HEK293T (cell line): ENCODE measurements around the gene TACR3.

Source experiments
- CTCF ChIA-PET: fragments of 350-600 bp; formaldehyde crosslinking; extraction: SDS; loops from one replicate; lab custom pipeline; 2021; ENCODE audit warnings: antibody characterized with exemption, inconsistent platforms; lab: Yijun Ruan, JAX
- POLR2A ChIA-PET: fragments of 350-600 bp; formaldehyde crosslinking; extraction: SDS; loops from one replicate; lab custom pipeline; 2020; ENCODE audit warnings: antibody characterized with exemption, inconsistent platforms; lab: Yijun Ruan, JAX
- DNase-seq: peaks from one replicate; pipeline ENCODE4 v3.0.0; 2012; ENCODE audit warnings: mixed read lengths; ENCODE audit errors: extremely low spot score
- ARNT ChIP-seq: fragments of 450-650 bp; IDR thresholded peaks from 2 replicates; pipeline ENCODE4 v1.6.1; 2017; ENCODE audit warnings: mild to moderate bottlenecking
- BHLHE40 ChIP-seq: fragments of 450-650 bp; IDR thresholded peaks from 2 replicates; pipeline ENCODE4 v1.6.1; 2016; ENCODE audit warnings: mild to moderate bottlenecking, moderate library complexity, borderline replicate concordance
- CTBP1 ChIP-seq: fragments of 450-650 bp; IDR thresholded peaks from 2 replicates; pipeline ENCODE4 v1.6.1; 2016; ENCODE audit warnings: borderline replicate concordance
- ELF4 ChIP-seq: fragments of 450-650 bp; IDR thresholded peaks from 2 replicates; pipeline ENCODE4 v1.6.1; 2017; ENCODE audit warnings: antibody characterized with exemption
- FOXA1 ChIP-seq: fragments of 450-650 bp; IDR thresholded peaks from 2 replicates; pipeline ENCODE4 v1.6.1; 2016; ENCODE audit warnings: mild to moderate bottlenecking
- FOXK2 ChIP-seq: fragments of 450-650 bp; IDR thresholded peaks from 2 replicates; pipeline ENCODE4 v1.6.1; 2016; ENCODE audit warnings: mild to moderate bottlenecking
- FOXM1 ChIP-seq: fragments of 450-650 bp; IDR thresholded peaks from 2 replicates; pipeline ENCODE4 v1.6.1; 2017; ENCODE audit warnings: mild to moderate bottlenecking, borderline replicate concordance
- HDGF ChIP-seq: fragments of 450-650 bp; IDR thresholded peaks from 2 replicates; pipeline ENCODE4 v1.6.1; 2017; ENCODE audit warnings: antibody characterized with exemption, borderline replicate concordance
- L3MBTL2 ChIP-seq: fragments of 450-650 bp; conservative IDR thresholded peaks from 2 replicates; pipeline ENCODE4 v1.6.1; 2016; ENCODE audit warnings: mild to moderate bottlenecking
- LEF1 ChIP-seq: fragments of 450-650 bp; IDR thresholded peaks from 2 replicates; pipeline ENCODE4 v1.6.1; 2017; ENCODE audit warnings: mild to moderate bottlenecking, borderline replicate concordance
- NFRKB ChIP-seq: fragments of 450-650 bp; IDR thresholded peaks from 2 replicates; pipeline ENCODE4 v1.6.1; 2016; ENCODE audit warnings: mild to moderate bottlenecking, moderate library complexity
- SP1 ChIP-seq: fragments of 450-650 bp; IDR thresholded peaks from 2 replicates; pipeline ENCODE4 v1.6.1; 2017
- SUZ12 ChIP-seq: fragments of 450-650 bp; IDR thresholded peaks from 2 replicates; pipeline ENCODE4 v1.6.1; 2016; ENCODE audit warnings: mild to moderate bottlenecking
- TARDBP ChIP-seq: fragments of 450-650 bp; IDR thresholded peaks from 2 replicates; pipeline ENCODE4 v1.6.1; 2016
- ZNF384 ChIP-seq: fragments of 450-650 bp; IDR thresholded peaks from 2 replicates; pipeline ENCODE4 v1.6.1; 2016
- TF ChIP-seq, protein P1 (sequence below): fragments of 450-650 bp; IDR thresholded peaks from 2 replicates; pipeline ENCODE4 v1.6.1; 2016

The TACR3 gene

GRCh38 chr4:103648541-103648940 is 71.2 kb downstream of the TACR3 start:
- no peak for DNase-seq
- POLR2A ChIA-PET = no interaction called here
- TF ChIP-seq FOXM1 = no peak
- TF ChIP-seq NFRKB = no peak
- TF ChIP-seq, protein P1, sequence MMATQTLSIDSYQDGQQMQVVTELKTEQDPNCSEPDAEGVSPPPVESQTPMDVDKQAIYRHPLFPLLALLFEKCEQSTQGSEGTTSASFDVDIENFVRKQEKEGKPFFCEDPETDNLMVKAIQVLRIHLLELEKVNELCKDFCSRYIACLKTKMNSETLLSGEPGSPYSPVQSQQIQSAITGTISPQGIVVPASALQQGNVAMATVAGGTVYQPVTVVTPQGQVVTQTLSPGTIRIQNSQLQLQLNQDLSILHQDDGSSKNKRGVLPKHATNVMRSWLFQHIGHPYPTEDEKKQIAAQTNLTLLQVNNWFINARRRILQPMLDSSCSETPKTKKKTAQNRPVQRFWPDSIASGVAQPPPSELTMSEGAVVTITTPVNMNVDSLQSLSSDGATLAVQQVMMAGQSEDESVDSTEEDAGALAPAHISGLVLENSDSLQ = no peak
- no peak for TF ChIP-seq HDGF
- TF ChIP-seq ELF4 = no peak
- TF ChIP-seq ZNF384 = no peak
- TF ChIP-seq LEF1 = no peak
- no peak for TF ChIP-seq TARDBP
- no peak for TF ChIP-seq L3MBTL2
- no peak for TF ChIP-seq FOXK2
- TF ChIP-seq SP1 = no peak
- TF ChIP-seq CTBP1 = no peak
- no peak for TF ChIP-seq SUZ12
- TF ChIP-seq FOXA1 = no peak
- CTCF ChIA-PET = no interaction called here

DNA sequence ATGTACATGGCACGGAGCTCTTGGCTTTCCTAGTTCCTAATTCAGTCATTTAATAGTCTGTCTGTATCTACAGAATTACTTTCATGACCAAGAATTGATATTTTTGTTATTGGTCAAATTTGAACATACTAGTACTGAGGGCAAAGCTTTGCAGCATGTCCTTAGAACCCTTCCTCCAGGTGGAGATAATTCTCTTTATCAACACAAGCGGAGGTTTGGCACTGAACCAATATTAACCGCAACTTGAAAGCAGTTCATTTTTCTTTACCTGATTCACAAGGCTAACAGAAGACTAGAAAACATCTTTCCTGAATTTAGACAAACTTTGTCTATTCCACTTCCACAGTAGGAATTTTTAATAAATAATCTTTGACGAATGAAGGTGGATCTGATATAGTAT is 73.8 kb downstream of the TACR3 start:
- DNase-seq = no peak
- TF ChIP-seq NFRKB (no peak), SUZ12 (no peak), FOXK2 (no peak), ZNF384 (no peak), ARNT (no peak), ELF4 (no peak), FOXM1 (no peak), CTBP1 (no peak), SP1 (no peak), HDGF (no peak), LEF1 (no peak), TARDBP (no peak), BHLHE40 (no peak), FOXA1 (no peak), L3MBTL2 (no peak)
- TF ChIP-seq, protein P1 = no peak
- CTCF ChIA-PET = no interaction called here
- POLR2A ChIA-PET = no interaction called here

DNA sequence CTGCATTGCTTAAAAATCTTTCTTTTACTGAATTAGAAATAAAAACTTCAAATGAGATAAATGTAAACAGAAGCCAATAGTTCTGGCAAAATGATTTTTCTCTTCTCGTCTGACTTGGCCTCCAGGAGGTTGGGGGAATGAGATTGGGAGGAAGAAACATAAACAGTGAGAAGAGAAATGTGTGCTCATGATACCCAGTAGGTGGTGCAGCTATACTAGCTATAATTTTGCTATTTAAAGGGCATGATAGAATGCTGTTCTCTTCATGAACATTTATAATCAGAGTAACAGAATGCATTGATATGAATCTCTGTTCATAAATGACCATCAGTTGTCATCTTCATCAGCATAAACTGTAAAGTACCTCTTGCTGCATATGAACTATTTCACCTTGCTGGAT is 85.5 kb downstream of the TACR3 start:
- DNase-seq = no peak
- TF ChIP-seq TARDBP = no peak
- TF ChIP-seq ZNF384 = no peak
- TF ChIP-seq L3MBTL2 = no peak
- no peak for TF ChIP-seq ARNT
- ChIA-PET CTCF (no interaction called here), POLR2A (no interaction called here)

DNA sequence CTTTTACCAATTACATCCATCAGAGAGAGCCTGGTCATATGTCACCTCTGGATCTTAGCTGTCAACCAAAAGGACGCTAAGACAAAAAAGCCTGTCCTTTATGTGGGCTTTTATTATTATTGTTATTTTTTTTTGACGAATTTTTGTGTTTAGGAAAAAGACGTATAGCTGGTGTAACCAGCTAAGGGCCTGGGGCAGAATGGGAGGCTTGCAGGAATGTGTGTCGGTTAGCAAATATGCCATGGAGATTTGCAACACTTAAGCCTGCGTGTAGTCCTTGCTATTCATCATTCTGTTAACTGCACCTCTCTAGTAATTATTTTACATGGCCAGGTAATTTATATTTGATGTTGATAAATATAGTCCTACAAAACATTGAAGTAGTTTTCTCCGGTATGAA is 93.5 kb downstream of the TACR3 start:
- DNase-seq = no peak
- POLR2A ChIA-PET = no interaction called here

GRCh38 chr4:103591841-103592240 is 127.9 kb downstream of the TACR3 start:
- CTCF ChIA-PET = no interaction called here
- DNase-seq = no peak
- POLR2A ChIA-PET = no interaction called here
- TF ChIP-seq ARNT = no peak
- TF ChIP-seq, protein P1 = no peak
- no peak for TF ChIP-seq LEF1
- TF ChIP-seq SUZ12 = no peak
- TF ChIP-seq FOXK2 = no peak
- TF ChIP-seq HDGF = no peak
- no peak for TF ChIP-seq L3MBTL2
- no peak for TF ChIP-seq FOXA1
- no peak for TF ChIP-seq NFRKB
- no peak for TF ChIP-seq FOXM1
- no peak for TF ChIP-seq CTBP1
- no peak for TF ChIP-seq ZNF384
- TF ChIP-seq TARDBP = no peak
- no peak for TF ChIP-seq SP1
- TF ChIP-seq ELF4 = no peak
- TF ChIP-seq BHLHE40 = no peak

More for the DNA sequence above, 93.5 kb downstream of the TACR3 start:
- TF ChIP-seq CTBP1 (no peak), ELF4 (no peak), TARDBP (no peak), LEF1 (no peak), SP1 (no peak), HDGF (no peak), ARNT (no peak), ZNF384 (no peak), NFRKB (no peak), SUZ12 (no peak), FOXA1 (no peak), BHLHE40 (no peak), FOXM1 (no peak), FOXK2 (no peak), L3MBTL2 (no peak)
- TF ChIP-seq, protein P1 = no peak
- CTCF ChIA-PET = no interaction called here
